A549 (cell line): ENCODE results near the gene ENPEP. TPM values are rescaled to one million over a fixed set of nuclear protein-coding genes. Genes with fewer than 3 reads are reported as not detected.

ENCODE experiments used
- ATAC-seq, 2 experiments: fragments of 200-7000 bp in 1 of 2; fragments of >200 bp in 1 of 2; cut with Nextera tagmentation in 1 of 2; cut with Tn5 transposase in 1 of 2; 3 replicates each; pipeline versions ENCODE4 v1.8.0 to v1.9.1; 2018 to 2020; ENCODE audit warnings: mild to moderate bottlenecking in 1 of 2, moderate library complexity in 1 of 2
- CTCF ChIA-PET: fragments of 300-600 bp; sonication (Branson Sonifier 250); formaldehyde crosslinking; extraction: SDS; loops from one replicate; lab custom pipeline; 2021; ENCODE audit warnings: antibody characterized with exemption, inconsistent platforms; lab: Yijun Ruan, JAX
- POLR2A ChIA-PET: fragments of 350-600 bp; formaldehyde crosslinking; extraction: SDS; loops from one replicate; lab custom pipeline; 2021; ENCODE audit warnings: antibody characterized with exemption, inconsistent platforms; lab: Yijun Ruan, JAX
- DNase-seq, 2 experiments: peaks; one replicate each; pipeline versions ENCODE4 v3.0.0 to v3.0.0-alpha.2; 2011 to 2016; ENCODE audit warnings: low read depth in 1 of 2, low spot score in 1 of 2
- FAIRE-seq: peaks from 2 replicates; lab custom pipeline; 2011; peaks lifted over from hg19 to GRCh38; lab: Jason Lieb, UNC
- H3K27ac ChIP-seq, 2 experiments: fragments of >200 bp; sonication (Bioruptor Twin); formaldehyde crosslinking; 3 replicates each; pipeline ENCODE4 v1.5.1; 2016 to 2017
- H3K4me1 ChIP-seq: fragments of >200 bp; sonication (Bioruptor Twin); formaldehyde crosslinking; 3 replicates; pipeline ENCODE4 v1.6.1; 2016
- H3K4me2 ChIP-seq: fragments of >200 bp; sonication (Bioruptor Twin); formaldehyde crosslinking; 3 replicates; pipeline ENCODE4 v1.6.1; 2016
- H3K4me3 ChIP-seq: fragments of >200 bp; sonication (Bioruptor Twin); formaldehyde crosslinking; 3 replicates; pipeline ENCODE4 v1.5.1; 2016
- H3K9me3 ChIP-seq: fragments of >200 bp; sonication (Bioruptor Twin); formaldehyde crosslinking; 3 replicates; pipeline ENCODE4 v1.6.1; 2016
- CBX2 ChIP-seq: fragments of 200-600 bp; sonication (generic); IDR thresholded peaks from 2 replicates; pipeline ENCODE4 v1.6.1; 2016; ENCODE audit warnings: low read depth, mild to moderate bottlenecking, borderline replicate concordance
- CEBPB ChIP-seq, 2 experiments: fragments of >200 bp in 1 of 2; sonication (Bioruptor Twin) in 1 of 2; formaldehyde crosslinking in 1 of 2; IDR thresholded peaks; 2 replicates each; pipeline ENCODE4 v1.6.1; 2012 to 2016
- CHD4 ChIP-seq: fragments of 200-600 bp; sonication (generic); IDR thresholded peaks from 2 replicates; pipeline ENCODE4 v1.6.1; 2016; ENCODE audit warnings: antibody characterized with exemption, mild to moderate bottlenecking, borderline replicate concordance
- FOXS1 ChIP-seq: fragments of 250-450 bp; sonication (Bioruptor Pico); IDR thresholded peaks from 2 replicates; pipeline ENCODE4 v1.5.0; 2020; ENCODE audit warnings: mild to moderate bottlenecking, moderate library complexity
- GATA3 ChIP-seq: IDR thresholded peaks from 2 replicates; pipeline ENCODE4 v1.6.1; 2012; ENCODE audit warnings: borderline replicate concordance
- HEYL ChIP-seq: fragments of 250-450 bp; sonication (Bioruptor Pico); IDR thresholded peaks from 2 replicates; pipeline ENCODE4 v1.8.0; 2021; ENCODE audit warnings: mild to moderate bottlenecking, moderate library complexity
- JUN ChIP-seq, 2 experiments: fragments of >200 bp; sonication (Bioruptor Twin); formaldehyde crosslinking; IDR thresholded peaks; 2 replicates in 1 of 2; 3 replicates in 1 of 2; pipeline ENCODE4 v1.6.1; 2016 to 2017
- KDM5A ChIP-seq: fragments of 200-600 bp; sonication (generic); IDR thresholded peaks from 2 replicates; pipeline ENCODE4 v1.6.1; 2016; ENCODE audit warnings: antibody characterized with exemption, mild to moderate bottlenecking
- MAZ ChIP-seq: fragments of 150-350 bp; IDR thresholded peaks from 2 replicates; pipeline ENCODE4 v1.6.1; 2014; ENCODE audit warnings: antibody characterized with exemption, low read depth, low read length, borderline replicate concordance
- NPAS2 ChIP-seq: fragments of 250-450 bp; sonication (Bioruptor Pico); IDR thresholded peaks from 2 replicates; pipeline ENCODE4 v1.8.0; 2022; ENCODE audit warnings: mild to moderate bottlenecking, moderate library complexity, borderline replicate concordance
- NR3C1 ChIP-seq: fragments of >200 bp; sonication (Bioruptor Twin); formaldehyde crosslinking; IDR thresholded peaks from 3 replicates; pipeline ENCODE4 v1.6.1; 2017
- POLR2A ChIP-seq: IDR thresholded peaks from 2 replicates; pipeline ENCODE4 v1.6.1; 2012; ENCODE audit warnings: mild to moderate bottlenecking, low read length
- POLR2AphosphoS2 ChIP-seq: conservative IDR thresholded peaks from 2 replicates; pipeline ENCODE4 v1.6.1; 2012; ENCODE audit warnings: low read length, improper control_type of control experiment, inconsistent platforms
- RAD21 ChIP-seq, 2 experiments: fragments of >200 bp in 1 of 2; sonication (Bioruptor Twin) in 1 of 2; formaldehyde crosslinking in 1 of 2; IDR thresholded peaks in 1 of 2; conservative IDR thresholded peaks in 1 of 2; 2 replicates in 1 of 2; 3 replicates in 1 of 2; pipeline ENCODE4 v1.6.1; 2012 to 2018; ENCODE audit warnings: inconsistent platforms in 1 of 2
- RCOR1 ChIP-seq: fragments of 150-350 bp; IDR thresholded peaks from 2 replicates; pipeline ENCODE4 v1.6.1; 2014; ENCODE audit warnings: antibody characterized with exemption, low read length, low read depth
- SMC3 ChIP-seq: fragments of >200 bp; sonication (Bioruptor Twin); formaldehyde crosslinking; IDR thresholded peaks from 3 replicates; pipeline ENCODE4 v1.6.1; 2018; ENCODE audit warnings: inconsistent platforms
- TFCP2L1 ChIP-seq: fragments of 250-450 bp; sonication (Bioruptor Pico); IDR thresholded peaks from 2 replicates; pipeline ENCODE4 v1.5.0; 2021; ENCODE audit warnings: mild to moderate bottlenecking
- ZNF302 ChIP-seq: fragments of 250-450 bp; sonication (Bioruptor Pico); IDR thresholded peaks from 2 replicates; pipeline ENCODE4 v1.9.0; 2021; ENCODE audit warnings: inconsistent platforms, mild to moderate bottlenecking, moderate library complexity
- ZSCAN20 ChIP-seq: fragments of 250-450 bp; sonication (Bioruptor Pico); IDR thresholded peaks from 2 replicates; pipeline ENCODE4 v1.8.0; 2022; ENCODE audit warnings: mild to moderate bottlenecking, moderate library complexity
- WGBS: methylation state at CpG from one replicate; pipeline ENCODE4 v1.1.6; 2017; ENCODE audit errors: missing lambda C conversion rate; 5-methylcytosine and 5-hydroxymethylcytosine counted together
- polyA plus RNA-seq, 4 experiments: library from polyadenylated mRNA; depleted of rRNA in 3 of 4; stranded (reverse); fragments of >200 nt; fragmentation: RNase III in 1 of 4; extraction: RNeasy Plus Mini Kit Qiagen cat#74134 plus additional on column Dnase treatment in 1 of 4; gene quantifications; 2 replicates in 3 of 4; 3 replicates in 1 of 4; pipeline ENCODE4 v1.2.3, GENCODE V29; 2011 to 2017
- TF ChIP-seq, protein P1 (sequence below): fragments of >200 bp; sonication (Bioruptor Twin); formaldehyde crosslinking; IDR thresholded peaks from 3 replicates; pipeline ENCODE4 v1.5.1; 2016
- TF ChIP-seq, protein P2 (sequence below): fragments of 200-600 bp; sonication (generic); IDR thresholded peaks from 2 replicates; pipeline ENCODE4 v1.6.1; 2016; ENCODE audit warnings: antibody characterized with exemption, mild to moderate bottlenecking, moderate library complexity
- TF ChIP-seq, protein P3 (sequence below): fragments of 250-450 bp; sonication (Bioruptor Pico); IDR thresholded peaks from 2 replicates; pipeline ENCODE4 v1.5.0; 2020; ENCODE audit warnings: low read depth, mild to moderate bottlenecking, moderate library complexity
- TF ChIP-seq, protein P4 (sequence below): fragments of >200 bp; sonication (Bioruptor Twin); formaldehyde crosslinking; IDR thresholded peaks from 3 replicates; pipeline ENCODE4 v1.6.1; 2016

Gene ENPEP
- polyA plus RNA-seq, 2 of the 4 experiments (the other 2 are of a cell fraction): 0.12 to 0.62 TPM

DNA sequence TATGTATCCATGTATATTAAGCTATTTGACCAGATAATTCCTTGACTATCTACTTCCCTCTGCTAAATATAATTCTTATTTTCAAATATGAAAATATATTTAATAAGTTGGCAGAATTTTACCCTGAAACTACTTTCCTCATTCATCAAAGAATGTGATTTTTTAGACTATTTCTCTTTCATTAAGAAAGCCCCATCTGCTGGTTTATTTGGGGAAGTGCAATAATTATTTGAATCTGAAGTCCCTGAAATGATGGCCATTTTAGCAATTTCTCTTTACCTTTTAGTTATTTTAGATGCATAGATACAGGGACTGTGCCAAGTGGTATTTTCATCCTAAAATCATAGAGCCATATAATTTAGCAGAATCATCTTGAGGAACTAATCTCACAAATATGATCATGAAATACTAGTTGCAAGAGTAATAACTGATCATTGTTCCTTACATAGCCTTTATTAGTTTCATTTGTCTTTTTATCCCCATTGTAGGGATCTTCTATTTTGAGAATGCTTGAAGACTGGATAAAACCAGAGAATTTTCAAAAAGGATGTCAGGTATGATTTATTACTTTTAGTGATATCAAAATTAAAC is 39.0 kb downstream of the ENPEP start:
- POLR2A ChIA-PET: no interaction called here
- CTCF ChIA-PET: interaction anchor here (0.8 to 14.0 kb wide), 4 partner anchors 12 to 518 kb away, joined by 3 to 190 read pairs (median 78); no protein-coding TSS in a partner anchor
- DNase-seq (peak in 1 of 2 experiments; percentile 34), FAIRE-seq (no peak), ATAC-seq (no peak)
- H3K4me3 ChIP-seq: no peak overlapping the region
- no peak overlapping the region; the same call in 2 of the 3 replicates for H3K4me2 ChIP-seq
- no peaks in the 10 kb centered on the region for H3K4me1 ChIP-seq
- no peak overlapping the region for H3K27ac ChIP-seq
- TF ChIP-seq CBX2 (no peak), SMC3 (peak; percentile 60; the same call in 2 of the 3 replicates), RAD21 (conservative IDR thresholded peaks at IDR 0.05 in 1 of 2, IDR thresholded peaks at IDR 0.05 in 1 of 2) (peak; percentile 42 to 53; a peak in 3 of 5 replicates)
- TF ChIP-seq, protein P1, sequence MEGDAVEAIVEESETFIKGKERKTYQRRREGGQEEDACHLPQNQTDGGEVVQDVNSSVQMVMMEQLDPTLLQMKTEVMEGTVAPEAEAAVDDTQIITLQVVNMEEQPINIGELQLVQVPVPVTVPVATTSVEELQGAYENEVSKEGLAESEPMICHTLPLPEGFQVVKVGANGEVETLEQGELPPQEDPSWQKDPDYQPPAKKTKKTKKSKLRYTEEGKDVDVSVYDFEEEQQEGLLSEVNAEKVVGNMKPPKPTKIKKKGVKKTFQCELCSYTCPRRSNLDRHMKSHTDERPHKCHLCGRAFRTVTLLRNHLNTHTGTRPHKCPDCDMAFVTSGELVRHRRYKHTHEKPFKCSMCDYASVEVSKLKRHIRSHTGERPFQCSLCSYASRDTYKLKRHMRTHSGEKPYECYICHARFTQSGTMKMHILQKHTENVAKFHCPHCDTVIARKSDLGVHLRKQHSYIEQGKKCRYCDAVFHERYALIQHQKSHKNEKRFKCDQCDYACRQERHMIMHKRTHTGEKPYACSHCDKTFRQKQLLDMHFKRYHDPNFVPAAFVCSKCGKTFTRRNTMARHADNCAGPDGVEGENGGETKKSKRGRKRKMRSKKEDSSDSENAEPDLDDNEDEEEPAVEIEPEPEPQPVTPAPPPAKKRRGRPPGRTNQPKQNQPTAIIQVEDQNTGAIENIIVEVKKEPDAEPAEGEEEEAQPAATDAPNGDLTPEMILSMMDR: peak; percentile 59
- no peaks in the 10 kb centered on the region; the same call in 2 of the 3 replicates for H3K9me3 ChIP-seq

DNA sequence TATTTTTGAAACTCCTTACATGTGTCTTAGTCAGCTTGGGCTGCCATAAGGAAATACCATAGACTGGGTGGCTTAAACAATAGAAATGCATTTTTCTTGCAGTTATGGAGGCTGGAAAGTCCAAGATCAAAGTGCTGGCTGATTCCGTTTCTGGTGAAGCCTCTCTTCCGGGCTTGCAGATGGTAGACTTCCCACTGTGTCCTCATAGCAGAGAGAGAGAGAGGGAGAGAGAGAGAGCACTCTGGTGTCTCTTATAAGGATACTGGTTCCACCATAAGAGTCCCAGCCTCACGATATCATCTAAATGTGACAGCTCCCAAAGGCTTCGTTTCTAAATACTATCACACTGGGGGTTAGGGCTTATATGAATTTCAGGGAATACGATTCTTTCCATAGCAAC is 39.7 kb downstream of the ENPEP start:
- ATAC-seq: peak; percentile 87 to 88
- no peaks in the 10 kb centered on the region; the same call in 2 of the 3 replicates for H3K9me3 ChIP-seq
- no peaks in the 10 kb centered on the region for H3K4me1 ChIP-seq
- DNase-seq: peak in 1 of 2 experiments; percentile 13
- H3K4me2 ChIP-seq: peak overlapping the region; percentile 80
- WGBS: under 1% methylated on average over 5 of the region's 5 CpGs
- FAIRE-seq: no peak
- TF ChIP-seq, protein P2, sequence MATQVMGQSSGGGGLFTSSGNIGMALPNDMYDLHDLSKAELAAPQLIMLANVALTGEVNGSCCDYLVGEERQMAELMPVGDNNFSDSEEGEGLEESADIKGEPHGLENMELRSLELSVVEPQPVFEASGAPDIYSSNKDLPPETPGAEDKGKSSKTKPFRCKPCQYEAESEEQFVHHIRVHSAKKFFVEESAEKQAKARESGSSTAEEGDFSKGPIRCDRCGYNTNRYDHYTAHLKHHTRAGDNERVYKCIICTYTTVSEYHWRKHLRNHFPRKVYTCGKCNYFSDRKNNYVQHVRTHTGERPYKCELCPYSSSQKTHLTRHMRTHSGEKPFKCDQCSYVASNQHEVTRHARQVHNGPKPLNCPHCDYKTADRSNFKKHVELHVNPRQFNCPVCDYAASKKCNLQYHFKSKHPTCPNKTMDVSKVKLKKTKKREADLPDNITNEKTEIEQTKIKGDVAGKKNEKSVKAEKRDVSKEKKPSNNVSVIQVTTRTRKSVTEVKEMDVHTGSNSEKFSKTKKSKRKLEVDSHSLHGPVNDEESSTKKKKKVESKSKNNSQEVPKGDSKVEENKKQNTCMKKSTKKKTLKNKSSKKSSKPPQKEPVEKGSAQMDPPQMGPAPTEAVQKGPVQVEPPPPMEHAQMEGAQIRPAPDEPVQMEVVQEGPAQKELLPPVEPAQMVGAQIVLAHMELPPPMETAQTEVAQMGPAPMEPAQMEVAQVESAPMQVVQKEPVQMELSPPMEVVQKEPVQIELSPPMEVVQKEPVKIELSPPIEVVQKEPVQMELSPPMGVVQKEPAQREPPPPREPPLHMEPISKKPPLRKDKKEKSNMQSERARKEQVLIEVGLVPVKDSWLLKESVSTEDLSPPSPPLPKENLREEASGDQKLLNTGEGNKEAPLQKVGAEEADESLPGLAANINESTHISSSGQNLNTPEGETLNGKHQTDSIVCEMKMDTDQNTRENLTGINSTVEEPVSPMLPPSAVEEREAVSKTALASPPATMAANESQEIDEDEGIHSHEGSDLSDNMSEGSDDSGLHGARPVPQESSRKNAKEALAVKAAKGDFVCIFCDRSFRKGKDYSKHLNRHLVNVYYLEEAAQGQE: no peak
- no peak for TF ChIP-seq CEBPB (IDR thresholded peaks at IDR 0.05)
- no peak for TF ChIP-seq POLR2AphosphoS2
- TF ChIP-seq, protein P3, sequence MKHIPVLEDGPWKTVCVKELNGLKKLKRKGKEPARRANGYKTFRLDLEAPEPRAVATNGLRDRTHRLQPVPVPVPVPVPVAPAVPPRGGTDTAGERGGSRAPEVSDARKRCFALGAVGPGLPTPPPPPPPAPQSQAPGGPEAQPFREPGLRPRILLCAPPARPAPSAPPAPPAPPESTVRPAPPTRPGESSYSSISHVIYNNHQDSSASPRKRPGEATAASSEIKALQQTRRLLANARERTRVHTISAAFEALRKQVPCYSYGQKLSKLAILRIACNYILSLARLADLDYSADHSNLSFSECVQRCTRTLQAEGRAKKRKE (CRISPR knock-in tag): no peak
- TF ChIP-seq GATA3: no peak
- TF ChIP-seq, protein P4, sequence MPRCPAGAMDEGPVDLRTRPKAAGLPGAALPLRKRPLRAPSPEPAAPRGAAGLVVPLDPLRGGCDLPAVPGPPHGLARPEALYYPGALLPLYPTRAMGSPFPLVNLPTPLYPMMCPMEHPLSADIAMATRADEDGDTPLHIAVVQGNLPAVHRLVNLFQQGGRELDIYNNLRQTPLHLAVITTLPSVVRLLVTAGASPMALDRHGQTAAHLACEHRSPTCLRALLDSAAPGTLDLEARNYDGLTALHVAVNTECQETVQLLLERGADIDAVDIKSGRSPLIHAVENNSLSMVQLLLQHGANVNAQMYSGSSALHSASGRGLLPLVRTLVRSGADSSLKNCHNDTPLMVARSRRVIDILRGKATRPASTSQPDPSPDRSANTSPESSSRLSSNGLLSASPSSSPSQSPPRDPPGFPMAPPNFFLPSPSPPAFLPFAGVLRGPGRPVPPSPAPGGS: no peak
- TF ChIP-seq TFCP2L1 (CRISPR knock-in tag): no peak
- no peak for TF ChIP-seq ZNF302 (CRISPR knock-in tag)
- TF ChIP-seq CHD4: no peak
- no peak for TF ChIP-seq HEYL (CRISPR knock-in tag)
- no peak for TF ChIP-seq FOXS1 (CRISPR knock-in tag)
- TF ChIP-seq RCOR1: no peak
- TF ChIP-seq POLR2A: no peak
- TF ChIP-seq KDM5A: no peak
- no peak for TF ChIP-seq NR3C1
- no peak for TF ChIP-seq ZSCAN20
- TF ChIP-seq NPAS2 (CRISPR knock-in tag): no peak
- TF ChIP-seq MAZ: no peak
- TF ChIP-seq RAD21 (conservative IDR thresholded peaks at IDR 0.05 in 1 of 2, IDR thresholded peaks at IDR 0.05 in 1 of 2): no peak
- no peak for TF ChIP-seq JUN (IDR thresholded peaks at IDR 0.05)
- H3K27ac ChIP-seq: no peak overlapping the region; a peak in 1 of 6 replicates
- CTCF ChIA-PET: interaction anchor here (0.7 to 14.0 kb wide), 6 partner anchors 23 to 528 kb away, joined by 3 to 190 read pairs (median 5); no protein-coding TSS in a partner anchor
- peak overlapping the region; percentile 46 for H3K4me3 ChIP-seq
- POLR2A ChIA-PET: no interaction called here
